ENCODE measurements around the gene SLC35F3. TPM values are rescaled to one million over a fixed set of nuclear protein-coding genes. Genes with fewer than 3 reads are reported as not detected.
"Not testable (repeated sequence)": the region's sequence is repeated elsewhere in the genome, so short reads cannot be mapped to it uniquely, and the experiment has no call there.

Gene SLC35F3
- polyA plus RNA-seq, 1 donor (not counting 4 experiments of a cell fraction or from before 2014, with no cell fraction given): 13.8 TPM

GRCh38 chr1:234208791-234209190 is 304.3 kb downstream of the SLC35F3 start:
- Histone ChIP-seq H3K9ac (ENCODE audit: control insufficient read depth, extremely low read depth, insufficient read depth, low read length) (no peak overlapping the region), H3K4me1 (ENCODE audit: control insufficient read depth, extremely low read depth, insufficient read depth, low read length) (peaks cover 37% of the 10 kb centered on the region), H3K36me3 (ENCODE audit: control insufficient read depth in 2 of 2, extremely low read depth in 1 of 2, insufficient read depth in 2 of 2, low read length in 2 of 2) (no peaks in the 10 kb centered on the region), H3K4me2 (ENCODE audit: control insufficient read depth, extremely low read depth, insufficient read depth, low read depth, low read length) (no peak overlapping the region), H3K9me3 (ENCODE audit: control insufficient read depth, low read depth, low read length) (no peaks in the 10 kb centered on the region), H3K27me3 (ENCODE audit: control insufficient read depth, extremely low read depth, insufficient read depth, low read length) (no peaks in the 10 kb centered on the region), H4K20me1 (ENCODE audit: control insufficient read depth, extremely low read depth, insufficient read depth, low read length) (no peaks in the 10 kb centered on the region), H3K4me3 (ENCODE audit: control insufficient read depth in 2 of 3, extremely low read depth in 1 of 3, insufficient read depth in 2 of 3, low read depth in 1 of 3, low read length in 3 of 3) (no peak overlapping the region), H3K79me2 (ENCODE audit: control insufficient read depth, insufficient read depth, low read length) (no peaks in the 10 kb centered on the region), H3K27ac (ENCODE audit: control insufficient read depth, insufficient read depth, low read length) (peak overlapping the region; percentile 28), H2AFZ (ENCODE audit: control insufficient read depth, low read length) (no peak overlapping the region), H3K9me1 (ENCODE audit: control insufficient read depth, extremely low read depth, insufficient read depth, low read length) (no peaks in the 10 kb centered on the region)
- TF ChIP-seq EZH2 (IDR thresholded peaks at IDR 0.05; ENCODE audit: low read length): no peak
- no peak for TF ChIP-seq CTCF (optimal IDR thresholded peaks at IDR 0.05 in 1 of 3, IDR thresholded peaks at IDR 0.05 in 1 of 3, conservative IDR thresholded peaks at IDR 0.05 in 1 of 3; ENCODE audit: extremely low read depth in 1 of 3, insufficient read depth in 2 of 3, low read length in 3 of 3)
- FAIRE-seq: peak; percentile 93
- DNase-seq (ENCODE audit: low read depth, low spot score): no peak
- dilution Hi-C loops (cut with MboI; ENCODE audit: extremely low pct_ligation_motif_present, low sequenced_read_pairs): no loop called here

DNA sequence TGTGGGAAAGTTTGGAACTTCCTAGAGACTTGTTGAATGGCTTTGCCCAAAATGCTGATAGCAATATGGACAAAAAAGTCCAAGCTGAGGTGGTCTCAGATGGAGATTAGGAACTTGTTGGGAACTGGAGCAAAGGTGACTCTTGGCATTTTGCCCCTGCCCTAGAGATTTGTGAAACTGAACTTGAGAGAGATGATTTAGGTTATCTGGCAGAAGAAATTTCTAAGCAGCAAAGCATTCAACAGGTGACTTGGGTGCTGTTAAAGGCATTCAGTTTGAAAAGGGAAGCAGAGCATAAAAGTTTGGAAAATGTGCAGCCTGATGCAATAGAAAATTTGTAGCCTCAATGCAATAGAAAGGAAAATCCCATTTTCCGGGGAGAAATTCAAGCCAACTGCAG is 306.0 kb downstream of the SLC35F3 start:
- H3K4me2 ChIP-seq (ENCODE audit: control insufficient read depth, extremely low read depth, insufficient read depth, low read depth, low read length); FAIRE-seq; H3K4me3 ChIP-seq (ENCODE audit: control insufficient read depth in 2 of 3, extremely low read depth in 1 of 3, insufficient read depth in 2 of 3, low read depth in 1 of 3, low read length in 3 of 3); H4K20me1 ChIP-seq (ENCODE audit: control insufficient read depth, extremely low read depth, insufficient read depth, low read length); DNase-seq (ENCODE audit: low read depth, low spot score); H3K27me3 ChIP-seq (ENCODE audit: control insufficient read depth, extremely low read depth, insufficient read depth, low read length); dilution Hi-C loops (cut with MboI; ENCODE audit: extremely low pct_ligation_motif_present, low sequenced_read_pairs); H3K27ac ChIP-seq (ENCODE audit: control insufficient read depth, insufficient read depth, low read length); H3K9me3 ChIP-seq (ENCODE audit: control insufficient read depth, low read depth, low read length); H3K79me2 ChIP-seq (ENCODE audit: control insufficient read depth, insufficient read depth, low read length); H3K9ac ChIP-seq (ENCODE audit: control insufficient read depth, extremely low read depth, insufficient read depth, low read length); H3K9me1 ChIP-seq (ENCODE audit: control insufficient read depth, extremely low read depth, insufficient read depth, low read length); H3K36me3 ChIP-seq (ENCODE audit: control insufficient read depth in 2 of 2, extremely low read depth in 1 of 2, insufficient read depth in 2 of 2, low read length in 2 of 2); H2AFZ ChIP-seq (ENCODE audit: control insufficient read depth, low read length): not testable (repeated sequence)
- peaks cover 47% of the 10 kb centered on the region for H3K4me1 ChIP-seq (ENCODE audit: control insufficient read depth, extremely low read depth, insufficient read depth, low read length)

- H2AFZ ChIP-seq (ENCODE audit: control insufficient read depth, low read length); H4K20me1 ChIP-seq (ENCODE audit: control insufficient read depth, extremely low read depth, insufficient read depth, low read length); H3K4me2 ChIP-seq (ENCODE audit: control insufficient read depth, extremely low read depth, insufficient read depth, low read depth, low read length); H3K9ac ChIP-seq (ENCODE audit: control insufficient read depth, extremely low read depth, insufficient read depth, low read length); H3K9me1 ChIP-seq (ENCODE audit: control insufficient read depth, extremely low read depth, insufficient read depth, low read length); H3K27me3 ChIP-seq (ENCODE audit: control insufficient read depth, extremely low read depth, insufficient read depth, low read length); H3K79me2 ChIP-seq (ENCODE audit: control insufficient read depth, insufficient read depth, low read length); H3K9me3 ChIP-seq (ENCODE audit: control insufficient read depth, low read depth, low read length); FAIRE-seq; dilution Hi-C loops (cut with MboI; ENCODE audit: extremely low pct_ligation_motif_present, low sequenced_read_pairs); H3K27ac ChIP-seq (ENCODE audit: control insufficient read depth, insufficient read depth, low read length); H3K36me3 ChIP-seq (ENCODE audit: control insufficient read depth in 2 of 2, extremely low read depth in 1 of 2, insufficient read depth in 2 of 2, low read length in 2 of 2); H3K4me3 ChIP-seq (ENCODE audit: control insufficient read depth in 2 of 3, extremely low read depth in 1 of 3, insufficient read depth in 2 of 3, low read depth in 1 of 3, low read length in 3 of 3); DNase-seq (ENCODE audit: low read depth, low spot score): not testable (repeated sequence)
- peaks cover 43% of the 10 kb centered on the region for H3K4me1 ChIP-seq (ENCODE audit: control insufficient read depth, extremely low read depth, insufficient read depth, low read length)
Measured at GRCh38 chr1:234211855-234212254, 307.4 kb downstream of the SLC35F3 start.
